SH-SY5Y (cell line): Measurements from ENCODE around the gene VPS37D.

Experiments used
- GATA2 ChIP-seq: IDR thresholded peaks from 2 replicates; pipeline ENCODE4 v1.6.1; 2011; ENCODE audit warnings: mild to moderate bottlenecking, low read depth, low read length
- GATA3 ChIP-seq: IDR thresholded peaks from 2 replicates; pipeline ENCODE4 v1.6.1; 2011; ENCODE audit warnings: low read depth, mild to moderate bottlenecking, low read length, moderate library complexity

VPS37D gene

GRCh38 chr7:73667344-73668102 is at the start of gene VPS37D:
TSS of gene VPS37D (plus strand) at chr7:73667831. CDS start at chr7:73667959, 128 bp downstream.
- TF ChIP-seq GATA2, result no peak
- TF ChIP-seq GATA3, result no peak

GRCh38 chr7:73618538-73618937 is 49.1 kb upstream of the VPS37D start:
- no peak for TF ChIP-seq GATA3
- no peak for TF ChIP-seq GATA2

- no peak for TF ChIP-seq GATA2
- no peak for TF ChIP-seq GATA3
Measured at GRCh38 chr7:73621168-73622063, 46.2 kb upstream of the VPS37D start.

GRCh38 chr7:73622527-73622908 is 45.1 kb upstream of the VPS37D start:
- no peak for TF ChIP-seq GATA2
- no peak for TF ChIP-seq GATA3

GRCh38 chr7:73622909-73623797 is 44.5 kb upstream of the VPS37D start:
- no peak for TF ChIP-seq GATA2
- TF ChIP-seq GATA3, result no peak

GRCh38 chr7:73623798-73624668 is 43.6 kb upstream of the VPS37D start, which contains the start of gene MLXIPL:
TSS of gene MLXIPL (minus strand) at chr7:73624522. CDS start at chr7:73624492, 30 bp downstream.
- no peak for TF ChIP-seq GATA3
- no peak for TF ChIP-seq GATA2

- TF ChIP-seq GATA2, result no peak
- TF ChIP-seq GATA3, result no peak
Measured at GRCh38 chr7:73624669-73625001, 43.0 kb upstream of the VPS37D start.

- TF ChIP-seq GATA3, result no peak
Measured at GRCh38 chr7:73625276-73625675, 42.4 kb upstream of the VPS37D start.

- no peak for TF ChIP-seq GATA3
- TF ChIP-seq GATA2, result no peak
Measured at GRCh38 chr7:73626814-73627213, 40.8 kb upstream of the VPS37D start.

- TF ChIP-seq GATA3 (no peak), GATA2 (no peak)
Measured at GRCh38 chr7:73628504-73628903, 39.1 kb upstream of the VPS37D start.

GRCh38 chr7:73631558-73631957 is 36.1 kb upstream of the VPS37D start:
- TF ChIP-seq GATA2, result no peak
- TF ChIP-seq GATA3, result no peak

GRCh38 chr7:73633323-73633722 is 34.3 kb upstream of the VPS37D start:
- no peak for TF ChIP-seq GATA3
- no peak for TF ChIP-seq GATA2

- TF ChIP-seq GATA3 (no peak), GATA2 (no peak)
Measured at GRCh38 chr7:73633844-73634243, 33.8 kb upstream of the VPS37D start.
